Measurements from ENCODE around the gene PTPRD.

The PTPRD gene

DNA sequence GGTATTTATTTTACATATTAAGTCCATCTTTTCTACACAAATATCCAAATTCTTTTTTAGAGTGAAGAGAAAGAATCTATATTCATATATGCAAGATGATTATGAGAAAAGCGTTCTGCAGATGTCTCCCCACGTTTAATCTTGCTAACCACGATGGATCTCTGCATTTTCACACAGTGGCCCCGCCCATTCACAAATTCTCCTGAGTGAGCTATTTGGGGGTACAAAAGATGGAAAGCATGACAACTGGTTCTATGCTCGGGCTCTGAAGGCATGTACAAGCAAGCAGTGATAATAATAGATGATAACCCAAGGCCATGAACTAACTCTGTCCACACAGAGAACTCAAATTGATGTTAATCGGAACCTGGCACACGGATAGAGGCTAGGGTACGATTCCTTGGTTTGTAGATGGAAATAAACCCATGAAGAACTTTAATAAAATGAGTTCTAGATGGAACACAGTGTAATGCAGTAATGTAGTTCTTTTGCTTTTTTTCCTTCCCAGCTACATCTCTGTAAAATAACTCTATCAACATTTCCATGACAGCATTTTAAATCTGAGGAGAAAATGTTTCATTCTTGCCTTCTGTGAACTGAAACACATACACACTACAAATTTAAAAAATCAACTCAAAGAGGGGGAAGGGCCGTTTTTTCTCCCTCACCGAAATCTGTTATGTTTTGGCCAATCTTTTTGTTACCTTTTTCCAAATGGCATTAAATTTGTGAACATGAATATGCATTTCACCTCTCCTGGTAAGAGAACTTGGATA is 1961.5 kb downstream of the PTPRD start:
- DNase-seq, result no peak

GRCh38 chr9:8649807-8650206 is 1963.0 kb downstream of the PTPRD start:
- no peak for DNase-seq

GRCh38 chr9:8649160-8649559 is 1963.6 kb downstream of the PTPRD start:
- DNase-seq, result no peak

DNA sequence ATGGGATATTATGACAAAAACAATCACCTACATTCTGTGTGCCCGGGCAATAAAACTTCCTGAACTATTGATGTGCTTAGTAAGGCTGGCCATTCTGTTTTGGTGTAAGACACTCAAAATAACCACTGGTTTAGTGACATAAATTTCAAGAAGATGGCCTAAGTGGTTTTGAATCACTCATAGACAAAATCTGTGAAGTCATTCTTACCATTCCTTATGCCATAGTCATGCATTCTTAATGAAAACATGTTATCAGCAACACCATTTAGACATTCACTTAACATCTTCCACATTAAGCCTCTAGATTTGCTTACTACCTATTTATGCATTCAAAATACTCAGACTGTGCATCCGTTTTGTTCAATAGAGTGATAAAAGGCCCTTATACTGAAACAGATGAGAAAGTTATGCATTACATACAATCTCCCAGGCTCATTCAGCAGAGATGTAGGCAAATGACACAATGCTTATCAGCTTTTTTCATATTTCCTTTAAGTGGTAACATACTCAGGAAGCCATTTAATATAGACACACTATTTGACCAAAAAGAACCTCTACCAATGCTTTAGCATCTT is 1964.4 kb downstream of the PTPRD start:
- no peak for DNase-seq

DNA sequence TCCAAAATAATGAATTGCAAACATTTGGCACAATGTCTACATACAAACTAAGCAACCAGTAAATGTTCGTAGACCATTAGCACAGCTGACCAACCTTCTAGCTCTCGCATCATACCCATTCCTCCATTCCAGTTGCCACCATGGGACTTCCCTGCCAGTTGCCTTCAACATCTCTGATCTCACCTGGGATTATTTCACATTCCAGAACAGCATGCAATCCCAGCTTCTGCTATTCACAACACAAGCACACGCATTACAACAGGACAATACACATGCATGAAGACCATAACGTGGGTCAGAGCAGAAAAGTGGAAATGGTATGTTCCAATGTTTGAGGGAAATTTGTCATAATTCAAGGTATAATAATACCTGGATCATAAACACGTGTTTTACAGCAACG is 1965.0 kb downstream of the PTPRD start:
- DNase-seq, result no peak

- DNase-seq, result no peak
Measured at GRCh38 chr9:8644571-8644970, 1968.2 kb downstream of the PTPRD start.

DNA sequence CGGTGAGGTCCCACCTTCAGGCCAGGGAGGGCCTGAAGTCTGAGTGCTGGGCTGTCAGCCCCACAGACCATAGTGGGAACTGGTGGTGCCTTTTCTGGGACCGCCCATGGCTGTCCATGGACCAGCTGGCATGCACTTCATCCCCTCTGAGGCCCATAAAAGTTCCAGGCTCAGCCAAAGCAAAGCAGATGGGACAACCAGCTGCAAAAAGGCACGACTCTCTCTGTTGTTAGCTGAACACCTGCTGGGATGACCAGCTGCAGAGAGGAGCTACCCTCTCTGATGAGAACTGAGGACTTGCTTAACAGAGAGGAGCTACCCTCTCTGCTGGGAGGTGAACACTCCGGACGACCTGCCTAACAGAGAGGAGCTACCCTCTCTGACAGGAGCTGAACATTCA is 1968.9 kb downstream of the PTPRD start:
- DNase-seq, result no peak

DNA sequence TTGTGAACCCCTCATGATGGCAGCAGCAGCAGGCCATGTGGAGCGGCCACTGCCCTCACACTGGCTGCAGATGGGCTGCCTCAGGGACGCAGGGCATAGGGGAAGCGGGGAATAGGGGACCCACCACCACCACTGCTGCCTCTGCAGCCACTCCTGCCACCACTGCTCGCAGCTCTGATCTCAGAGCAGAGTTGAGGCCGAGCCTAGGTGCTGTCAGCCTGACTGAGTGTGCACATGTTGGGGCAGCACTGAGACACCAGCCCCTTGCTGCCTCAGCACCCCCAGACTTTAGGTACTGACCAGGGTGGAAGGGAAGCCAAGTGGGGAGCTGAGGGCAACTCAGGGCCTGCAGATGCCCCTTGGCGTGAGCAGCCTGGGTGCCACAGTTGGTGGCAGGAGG is 1969.3 kb downstream of the PTPRD start:
- no peak for DNase-seq

GRCh38 chr9:8640761-8641160 is 1972.0 kb downstream of the PTPRD start:
- DNase-seq, result no peak

- no peak for DNase-seq
Measured at GRCh38 chr9:8637626-8638025, 1975.2 kb downstream of the PTPRD start.

DNA sequence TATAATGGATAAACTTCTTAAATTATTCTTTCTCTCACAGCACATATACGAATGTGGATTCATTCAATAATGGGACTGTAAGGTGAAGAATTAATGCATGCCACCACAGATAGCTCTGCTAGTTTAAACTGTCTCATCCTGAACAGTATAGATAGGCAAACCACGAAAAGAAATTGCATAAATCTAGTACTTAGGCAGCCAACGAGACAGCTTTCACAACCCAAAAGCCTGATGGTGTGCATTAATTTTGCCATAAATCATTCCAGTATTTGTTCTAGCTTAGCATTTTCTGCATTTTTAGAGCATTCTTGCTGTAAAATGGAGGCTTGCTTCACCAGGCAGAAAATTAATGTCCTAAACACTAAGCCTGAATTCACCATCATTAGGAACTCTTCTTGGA is 1979.0 kb downstream of the PTPRD start:
- no peak for DNase-seq

DNA sequence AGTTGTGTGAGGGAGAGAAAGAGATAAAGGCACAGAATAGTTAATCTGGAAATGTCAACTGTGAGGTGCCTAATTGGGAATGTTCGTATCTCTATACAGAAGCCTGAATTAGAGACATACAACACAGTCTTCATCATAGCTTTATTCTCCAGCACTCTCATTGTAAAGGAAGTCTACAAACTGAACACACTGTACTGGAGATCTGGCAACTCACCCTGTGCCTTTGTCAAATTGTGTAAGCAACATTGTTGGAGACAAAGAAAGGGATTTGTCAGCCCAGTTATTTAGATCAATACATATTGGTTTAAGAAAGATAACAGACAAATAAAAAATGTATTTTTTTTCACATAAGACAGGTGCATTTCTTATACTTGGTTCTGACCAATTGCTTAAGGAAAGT is 1980.3 kb downstream of the PTPRD start:
- DNase-seq, result no peak

DNA sequence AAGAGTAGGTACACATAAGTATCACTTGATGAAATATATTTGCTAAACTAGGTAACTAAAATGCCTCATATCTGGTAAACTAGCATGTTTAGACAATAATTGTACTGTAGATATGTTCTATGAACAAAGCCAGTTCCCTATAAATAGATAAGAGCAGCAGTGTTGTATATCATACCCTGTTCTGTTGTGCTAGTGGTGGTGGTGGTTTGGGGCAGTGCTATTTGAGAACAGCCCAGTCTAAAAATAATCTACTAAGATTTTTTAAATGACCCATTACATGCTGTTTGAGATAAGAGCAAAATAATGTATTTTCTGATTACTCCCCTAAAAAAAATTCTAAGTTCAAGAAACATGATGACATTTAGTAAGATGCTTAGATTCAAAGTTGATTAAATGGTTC is 1984.0 kb downstream of the PTPRD start:
- no peak for DNase-seq

DNA sequence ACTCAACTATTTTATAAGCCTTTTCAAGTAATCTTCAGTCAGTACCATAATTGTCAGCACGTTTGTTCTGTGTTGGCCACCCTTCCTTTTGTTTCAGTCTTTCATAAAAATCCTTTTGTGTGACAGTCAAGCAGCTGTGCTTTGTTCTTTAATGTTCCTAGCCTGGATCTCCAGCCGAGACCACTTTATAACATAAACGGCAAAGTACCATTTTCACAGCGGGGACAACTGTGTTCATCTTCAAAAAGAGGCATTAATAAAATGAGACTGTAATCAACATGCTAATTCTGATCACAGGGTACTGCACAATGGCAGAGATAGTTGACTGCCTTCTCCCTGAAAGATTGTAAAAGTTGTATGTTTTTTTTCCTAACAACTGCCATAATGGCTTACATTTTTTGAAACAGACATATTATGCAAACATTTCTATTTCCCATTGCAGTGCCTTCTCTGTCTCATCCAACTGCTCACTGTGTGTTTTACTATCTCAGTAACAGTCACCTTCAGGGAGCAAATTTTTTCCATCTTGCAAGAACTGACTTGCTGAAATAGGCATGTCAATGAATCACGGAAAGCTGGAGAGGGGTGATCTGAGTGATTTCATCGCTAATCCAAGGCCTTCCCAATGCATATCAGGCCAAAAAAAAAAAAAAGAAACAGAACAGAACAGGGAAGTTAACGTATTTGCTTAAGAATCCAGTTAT is 1984.7 kb downstream of the PTPRD start:
- DNase-seq, result no peak

GRCh38 chr9:8622871-8623270 is 1989.9 kb downstream of the PTPRD start:
- no peak for DNase-seq

DNA sequence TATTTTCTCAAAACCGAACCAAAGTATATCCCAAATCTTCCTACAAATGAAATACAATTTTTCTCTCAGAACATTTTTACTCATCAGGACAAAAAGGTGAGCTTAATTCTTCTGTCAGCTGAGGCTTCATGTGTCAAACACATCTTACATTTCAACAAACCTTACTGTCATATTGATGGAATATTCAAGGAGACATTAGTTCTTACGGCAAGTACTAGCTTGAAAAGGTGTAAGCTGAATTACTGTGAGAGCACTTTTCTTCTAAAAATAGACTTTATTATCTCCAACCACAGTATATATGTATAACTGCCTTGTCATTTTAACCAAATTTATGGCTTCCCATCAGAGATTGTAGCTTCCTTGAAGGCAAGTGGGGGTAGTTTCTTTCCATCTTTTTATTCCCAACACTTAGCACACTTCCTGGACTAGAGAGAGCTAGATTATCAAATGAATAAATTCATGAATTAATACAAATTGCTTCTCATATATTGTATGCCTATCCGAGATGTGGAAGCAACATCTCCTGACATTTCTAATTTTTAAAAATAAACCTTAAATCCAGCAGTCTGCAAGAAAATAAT is 1990.5 kb downstream of the PTPRD start:
- DNase-seq, result no peak

GRCh38 chr9:8621416-8621815 is 1991.4 kb downstream of the PTPRD start:
- DNase-seq, result no peak

DNA sequence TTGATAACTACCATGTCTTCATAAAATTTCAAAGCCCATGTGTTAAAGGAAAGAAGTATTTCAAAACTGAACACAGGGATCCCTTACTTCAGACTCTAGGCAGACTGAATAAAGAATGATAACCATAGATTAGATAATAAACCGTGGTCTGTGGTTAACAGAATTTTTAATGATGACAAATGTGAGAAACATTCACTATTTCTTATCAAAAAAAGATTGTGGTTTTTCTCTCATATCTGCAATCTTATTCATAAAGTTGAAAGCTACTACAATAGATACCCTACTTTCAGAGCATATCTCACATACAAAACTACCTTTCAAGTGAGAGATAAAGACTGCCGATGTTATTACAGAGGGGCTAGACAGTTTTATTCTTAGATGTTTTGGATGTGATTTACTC is 1996.4 kb downstream of the PTPRD start:
- DNase-seq, result no peak

DNA sequence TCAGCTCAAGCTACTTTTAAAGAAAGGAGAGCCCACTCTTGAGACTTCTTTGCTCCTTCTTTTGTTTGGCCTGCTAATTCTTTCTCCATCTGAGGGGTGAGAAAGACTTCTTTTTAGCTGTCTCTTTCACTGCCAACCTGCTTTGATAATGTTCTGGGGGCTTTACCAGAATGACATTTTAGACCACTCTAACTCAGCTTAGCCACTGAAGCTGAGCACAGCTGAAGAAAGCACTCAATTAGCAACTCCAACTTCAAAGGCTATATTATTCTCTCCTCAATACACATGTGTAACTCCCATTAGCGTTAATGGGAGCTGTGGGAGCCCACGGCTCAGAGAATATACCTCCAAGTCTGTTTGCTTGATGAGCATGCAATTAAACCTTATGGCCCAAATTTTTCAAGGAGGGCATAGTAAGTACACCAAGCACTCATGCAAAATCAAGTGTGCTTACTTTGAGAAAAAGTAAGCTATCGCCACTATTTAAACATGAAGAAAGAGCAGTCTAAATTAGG is 1997.8 kb downstream of the PTPRD start:
- no peak for DNase-seq

DNA sequence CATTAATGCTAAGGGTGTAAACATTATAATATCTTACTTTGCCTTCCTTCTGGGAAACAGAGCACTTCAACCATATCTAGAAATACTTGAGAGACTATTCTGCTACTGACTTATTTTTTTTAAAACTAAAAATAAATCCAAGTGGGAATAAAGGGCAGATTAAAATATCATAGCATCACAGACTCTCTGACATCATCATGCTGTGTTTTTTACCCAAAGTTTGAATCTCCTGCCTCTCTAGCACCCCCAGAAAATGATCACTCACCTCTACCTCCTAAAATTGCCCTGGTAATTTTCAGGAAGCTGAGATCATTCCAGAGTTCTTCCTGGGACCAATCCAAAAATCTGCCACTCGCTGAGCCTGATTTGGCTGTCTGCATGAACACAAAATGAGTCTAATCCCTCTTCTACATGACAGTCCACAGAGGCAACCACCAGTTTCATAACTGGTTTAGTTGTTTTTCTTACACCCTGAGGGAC is 1999.4 kb downstream of the PTPRD start:
- no peak for DNase-seq

DNA sequence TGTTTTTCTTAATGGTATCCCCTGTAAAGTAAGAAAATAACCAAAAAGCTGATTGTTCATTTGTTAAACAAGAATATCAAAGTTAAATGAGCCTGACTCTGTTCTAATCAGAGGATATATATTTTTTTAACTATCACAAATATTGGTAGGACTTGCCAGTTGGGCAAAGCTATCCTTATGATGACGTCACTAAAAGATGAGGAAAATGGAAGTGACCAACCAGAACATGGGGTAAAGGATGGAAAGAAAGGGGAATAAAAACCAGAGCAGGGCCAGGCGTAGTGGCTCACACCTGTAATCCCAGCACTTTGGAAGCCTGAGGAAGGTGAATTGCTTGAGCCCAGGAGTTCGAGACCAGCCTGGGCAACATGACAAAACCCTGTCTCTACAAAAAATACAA is 2001.6 kb downstream of the PTPRD start:
- no peak for DNase-seq

DNA sequence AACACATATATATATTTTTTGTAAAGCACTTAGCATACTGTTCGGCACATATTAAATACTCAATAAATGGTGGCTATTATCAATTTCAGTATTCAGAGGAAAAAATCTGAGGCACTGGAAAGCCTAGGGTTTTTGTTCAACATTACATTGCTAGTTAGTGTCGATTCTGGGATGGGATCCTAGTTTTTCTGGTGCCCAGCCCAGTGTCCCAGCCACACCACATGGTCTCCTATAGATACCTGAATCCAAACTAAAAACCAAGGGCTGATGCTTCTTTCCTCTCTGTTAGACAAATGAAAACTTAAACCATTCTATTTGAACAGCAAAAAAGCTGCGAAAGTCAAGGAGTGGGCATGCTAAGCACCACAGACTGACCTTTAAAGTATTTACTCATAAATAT is 2002.5 kb downstream of the PTPRD start:
- no peak for DNase-seq

- DNase-seq, result no peak
Measured at GRCh38 chr9:8605096-8605495, 2007.7 kb downstream of the PTPRD start.

DNA sequence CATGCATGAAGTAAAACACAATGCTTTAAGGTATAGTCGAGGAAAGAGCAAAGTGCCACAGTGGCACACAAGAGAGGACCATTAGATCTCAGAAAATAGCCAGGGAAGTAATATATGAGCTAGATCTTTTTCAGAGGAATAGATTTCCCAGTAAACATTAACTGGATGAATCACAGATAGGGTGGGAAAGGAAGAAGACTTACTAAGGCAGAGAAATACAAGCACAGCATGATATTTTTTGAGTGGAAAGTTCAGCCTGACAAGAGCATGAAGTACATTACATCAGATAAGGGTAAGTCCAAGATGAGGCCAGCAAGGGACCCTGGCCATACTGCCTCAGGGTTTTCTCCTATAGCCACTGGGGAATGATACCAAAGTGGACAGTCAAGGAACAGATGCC is 2008.6 kb downstream of the PTPRD start:
- DNase-seq, result no peak
